SK-N-MC (cell line): ENCODE results near the gene MYH9.

ENCODE experiments used
- EZH2 ChIP-seq: fragments of 200-600 bp; sonication (generic); IDR thresholded peaks from one replicate; pipeline ENCODE4 v1.6.1; 2017; ENCODE audit warnings: antibody characterized with exemption
- FOXP2 ChIP-seq: optimal IDR thresholded peaks from 2 replicates; pipeline ENCODE3; 2011; ENCODE audit warnings: mild to moderate bottlenecking, moderate library complexity; ENCODE audit not compliant: insufficient read depth; ENCODE audit errors: extremely low read length, control extremely low read depth
- POLR2AphosphoS5 ChIP-seq: IDR thresholded peaks from 2 replicates; pipeline ENCODE4 v1.6.1; 2012; ENCODE audit warnings: mild to moderate bottlenecking, low read depth, low read length, borderline replicate concordance

DNA sequence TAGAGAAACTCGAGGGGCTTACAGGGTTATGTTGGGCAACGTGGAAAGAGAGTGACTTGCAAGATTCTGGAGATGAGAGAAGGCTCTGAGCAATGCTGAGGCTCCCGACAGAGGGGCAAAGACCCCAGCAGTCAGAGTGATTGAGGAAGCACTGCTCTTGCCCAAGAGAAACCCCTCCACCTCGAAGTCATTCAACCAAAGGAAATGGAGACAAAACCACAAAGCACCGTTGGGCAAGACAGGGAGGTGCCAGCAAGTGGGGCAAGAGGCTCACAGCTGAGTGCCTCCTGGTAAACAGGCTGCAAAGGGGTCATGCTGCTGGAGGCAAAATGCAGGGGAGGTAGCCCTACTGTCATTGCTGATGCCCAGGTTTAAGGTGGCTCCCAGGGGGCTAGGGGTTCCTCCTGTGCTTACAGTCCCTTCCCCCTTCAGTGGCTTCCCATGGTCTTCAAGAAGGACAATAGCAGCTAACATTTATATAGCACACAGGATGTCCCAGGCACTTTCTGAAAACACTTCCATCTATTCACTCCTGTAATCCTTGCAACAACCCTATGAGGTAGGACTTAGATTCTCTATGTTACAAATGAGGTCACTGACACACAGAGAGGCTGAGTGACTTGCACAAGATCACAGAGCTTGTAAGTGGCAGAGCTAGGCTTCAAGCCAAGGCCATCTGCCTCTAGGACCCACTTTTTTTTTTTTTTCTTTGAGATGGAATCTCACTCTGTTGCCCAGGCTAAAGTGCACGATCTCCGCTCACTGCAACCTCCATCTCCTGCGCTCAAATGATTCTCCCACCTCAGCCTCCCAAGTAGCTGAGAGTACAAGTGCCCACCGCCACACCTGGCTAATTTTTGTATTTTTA, 18.1 kb upstream of the MYH9 start:
- TF ChIP-seq POLR2AphosphoS5 (no peak), EZH2 (no peak), FOXP2 (no peak)
